ENCODE results near the gene CRAMP1. TPM values are rescaled to one million over a fixed set of nuclear protein-coding genes. Genes with fewer than 3 reads are reported as not detected.
A peak's percentile ranks its signal among the peaks of the same experiment; 100 is the strongest.
"Not testable (repeated sequence)": the region's sequence is repeated elsewhere in the genome, so short reads cannot be mapped to it uniquely, and the experiment has no call there.

The CRAMP1 gene
- polyA plus RNA-seq, 3 donors from 2014 or later: 1.4 to 11.5 (median 2.8) TPM

DNA sequence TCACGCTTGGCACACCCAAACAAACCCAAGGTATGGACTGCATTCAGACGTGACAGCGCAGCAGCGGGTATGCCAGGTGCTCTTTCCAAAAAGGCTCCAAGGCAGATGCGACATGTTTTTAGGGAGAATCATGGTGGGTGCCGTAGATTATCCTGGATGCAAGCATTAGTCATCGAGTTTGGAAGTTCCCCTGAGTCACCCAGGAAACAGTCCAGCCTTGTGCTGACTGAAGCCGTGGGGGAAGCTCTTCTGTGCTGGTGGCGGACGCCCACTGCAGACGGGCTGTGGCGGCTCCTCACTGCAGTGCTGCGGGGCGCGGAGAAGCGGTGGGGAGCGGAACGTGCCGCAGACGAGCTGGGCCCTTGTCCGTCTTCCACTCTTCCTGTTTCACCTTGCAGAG is 79.8 kb downstream of the CRAMP1 start:
- Mint-ChIP-seq H3K4me3 (no peak overlapping the region), H3K27me3 (ENCODE audit: low read depth in 3 of 3) (peaks cover 0 to 2% (median 0%) of the 10 kb centered on the region in 3 donors), H3K4me1 (no peaks in the 10 kb centered on the region), H3K36me3 (peaks cover 15 to 27% (median 22%) of the 10 kb centered on the region in 3 donors), H3K27ac (no peak overlapping the region), H3K9me3 (no peaks in the 10 kb centered on the region)
- no peak for DNase-seq

DNA sequence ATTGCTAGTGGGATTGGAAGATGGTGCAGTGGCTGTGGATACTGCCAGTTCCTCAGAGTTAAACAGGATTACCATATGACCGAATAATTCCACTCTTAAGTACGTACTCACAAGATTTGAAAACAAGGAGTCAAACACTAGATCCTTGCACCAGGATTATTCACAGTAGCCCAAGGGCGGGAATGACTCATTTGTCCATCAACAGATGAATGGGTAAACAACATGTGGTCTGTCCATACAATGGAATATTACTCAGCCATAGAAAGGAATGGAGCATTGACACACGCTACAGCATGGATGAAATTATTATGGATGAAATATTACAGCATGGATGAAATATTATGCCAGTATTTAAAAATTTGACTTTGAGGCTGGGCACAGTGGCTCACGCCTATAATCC is 84.7 kb downstream of the CRAMP1 start:
- H3K4me1 Mint-ChIP-seq: no peaks in the 10 kb centered on the region
- H3K27me3 Mint-ChIP-seq (ENCODE audit: low read depth in 3 of 3): no peaks in the 10 kb centered on the region
- no peak overlapping the region for H3K4me3 Mint-ChIP-seq
- peak overlapping the region in 1 of 6 donors; percentile 40 for H3K27ac Mint-ChIP-seq
- DNase-seq: no peak
- no peaks in the 10 kb centered on the region for H3K9me3 Mint-ChIP-seq
- H3K36me3 Mint-ChIP-seq: peaks cover 0 to 33% (median 17%) of the 10 kb centered on the region in 3 donors

DNA sequence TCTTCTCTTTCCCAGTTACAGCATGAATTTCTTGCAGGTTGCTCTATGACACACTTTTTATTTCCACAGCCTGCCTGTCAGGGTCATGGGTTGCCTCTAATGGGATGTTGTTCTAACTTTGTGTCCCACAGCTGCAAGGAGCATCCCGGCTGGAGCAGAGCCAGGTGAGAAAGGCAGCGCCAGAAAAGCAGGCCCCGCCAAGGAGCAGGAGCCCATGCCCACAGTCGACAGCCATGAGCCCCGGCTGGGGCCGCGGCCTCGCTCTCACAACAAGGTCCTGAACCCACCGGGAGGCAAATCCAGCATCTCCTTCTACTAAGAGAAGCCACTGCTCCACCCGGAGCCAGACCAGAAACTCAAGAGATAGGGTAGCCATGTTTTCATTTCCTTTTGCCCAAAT is 86.5 kb downstream of the CRAMP1 start:
- no peaks in the 10 kb centered on the region for H3K27me3 Mint-ChIP-seq (ENCODE audit: low read depth in 3 of 3)
- H3K9me3 Mint-ChIP-seq: no peaks in the 10 kb centered on the region
- DNase-seq: no peak
- no peak overlapping the region for H3K4me3 Mint-ChIP-seq
- peaks cover 0 to 27% (median 15%) of the 10 kb centered on the region in 3 donors for H3K36me3 Mint-ChIP-seq
- no peaks in the 10 kb centered on the region for H3K4me1 Mint-ChIP-seq
- H3K27ac Mint-ChIP-seq: no peak overlapping the region

DNA sequence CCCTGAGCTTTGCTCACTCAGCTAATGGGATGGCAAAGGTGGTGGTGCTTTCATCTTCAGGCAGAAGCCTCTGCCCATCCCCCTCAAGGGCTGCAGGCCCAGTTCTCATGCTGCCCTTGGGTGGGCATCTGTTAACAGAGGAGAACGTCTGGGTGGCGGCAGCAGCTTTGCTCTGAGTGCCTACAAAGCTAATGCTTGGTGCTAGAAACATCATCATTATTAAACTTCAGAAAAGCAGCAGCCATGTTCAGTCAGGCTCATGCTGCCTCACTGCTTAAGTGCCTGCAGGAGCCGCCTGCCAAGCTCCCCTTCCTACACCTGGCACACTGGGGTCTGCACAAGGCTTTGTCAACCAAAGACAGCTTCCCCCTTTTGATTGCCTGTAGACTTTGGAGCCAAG is 88.1 kb downstream of the CRAMP1 start:
- no peak for DNase-seq
- no peaks in the 10 kb centered on the region for H3K9me3 Mint-ChIP-seq
- H3K4me1 Mint-ChIP-seq: peaks cover 6 to 8% of the 10 kb centered on the region in 2 donors
- peaks cover 0 to 21% (median 13%) of the 10 kb centered on the region in 3 donors for H3K36me3 Mint-ChIP-seq
- H3K4me3 Mint-ChIP-seq: no peak overlapping the region
- H3K27me3 Mint-ChIP-seq (ENCODE audit: low read depth in 3 of 3): peaks cover under 1 to 4% (median 2%) of the 10 kb centered on the region in 3 donors
- H3K27ac Mint-ChIP-seq: no peak overlapping the region

DNA sequence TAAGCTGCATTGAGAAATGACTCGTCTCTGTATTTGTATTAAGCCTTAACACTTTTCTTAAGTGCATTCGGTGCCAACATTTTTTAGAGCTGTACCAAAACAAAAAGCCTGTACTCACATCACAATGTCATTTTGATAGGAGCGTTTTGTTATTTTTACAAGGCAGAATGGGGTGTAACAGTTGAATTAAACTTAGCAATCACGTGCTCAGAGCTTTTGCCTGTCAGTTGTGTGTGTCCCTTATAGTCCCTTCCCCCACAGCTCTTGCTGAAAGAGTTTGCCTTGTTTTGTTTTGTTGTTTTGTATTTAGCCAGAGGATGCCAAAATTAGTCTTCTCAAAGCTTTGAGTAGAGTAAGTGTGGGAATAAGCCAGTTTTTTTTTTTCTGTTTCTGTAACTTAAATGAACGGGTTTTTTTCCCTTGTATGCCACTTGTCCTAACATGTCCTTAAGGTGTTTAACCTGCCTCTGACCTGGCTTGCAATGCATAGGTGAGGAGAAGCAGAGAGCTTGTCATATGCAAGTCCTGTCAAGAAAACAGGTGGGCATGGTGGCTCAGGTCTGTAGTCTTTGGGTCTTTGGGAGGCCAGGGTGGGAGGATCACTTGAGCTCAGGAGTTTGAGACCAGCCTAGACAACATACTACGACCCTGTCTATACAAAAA is 89.2 kb downstream of the CRAMP1 start:
- H3K27me3 Mint-ChIP-seq (ENCODE audit: low read depth in 3 of 3): peaks cover 6 to 12% (median 10%) of the 10 kb centered on the region in 3 donors
- H3K36me3 Mint-ChIP-seq: peaks cover 0 to 21% (median 13%) of the 10 kb centered on the region in 3 donors
- H3K9me3 Mint-ChIP-seq: peaks cover 0 to 1% (median 0%) of the 10 kb centered on the region in 6 donors
- peak overlapping the region in 1 of 5 donors; percentile 5 for H3K4me3 Mint-ChIP-seq
- H3K4me1 Mint-ChIP-seq: peaks cover 8 to 11% of the 10 kb centered on the region in 2 donors
- no peak for DNase-seq
- peak overlapping the region in 2 of 6 donors; percentile 21 to 34 for H3K27ac Mint-ChIP-seq

DNA sequence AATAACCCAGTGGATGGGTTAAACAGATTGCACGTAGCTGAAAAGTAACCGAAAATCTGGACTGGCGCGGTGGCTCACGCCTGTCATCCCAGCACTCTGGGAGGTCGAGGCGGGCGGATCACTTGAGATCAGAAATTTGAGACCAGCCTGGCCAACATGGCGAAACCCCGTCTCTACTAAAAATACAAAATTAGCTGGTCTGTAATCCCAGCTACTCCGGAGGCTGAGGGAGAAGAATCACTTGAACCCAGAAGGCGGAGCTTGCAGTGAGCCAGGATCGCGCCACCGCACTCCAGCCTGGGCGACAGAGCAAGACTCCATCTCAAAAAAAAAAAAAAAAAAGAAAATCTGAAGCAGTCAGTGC is 93.1 kb downstream of the CRAMP1 start:
- Mint-ChIP-seq H3K4me3 (peak overlapping the region; percentile 96 to 100 (median 99)), H3K27ac (peak overlapping the region; percentile 97 to 99 (median 97)), H3K4me1 (peaks cover 39 to 42% of the 10 kb centered on the region in 2 donors), H3K27me3 (ENCODE audit: low read depth in 3 of 3) (peaks cover 6 to 20% (median 15%) of the 10 kb centered on the region in 3 donors)
- not testable (repeated sequence) for H3K36me3 Mint-ChIP-seq, H3K9me3 Mint-ChIP-seq, DNase-seq

DNA sequence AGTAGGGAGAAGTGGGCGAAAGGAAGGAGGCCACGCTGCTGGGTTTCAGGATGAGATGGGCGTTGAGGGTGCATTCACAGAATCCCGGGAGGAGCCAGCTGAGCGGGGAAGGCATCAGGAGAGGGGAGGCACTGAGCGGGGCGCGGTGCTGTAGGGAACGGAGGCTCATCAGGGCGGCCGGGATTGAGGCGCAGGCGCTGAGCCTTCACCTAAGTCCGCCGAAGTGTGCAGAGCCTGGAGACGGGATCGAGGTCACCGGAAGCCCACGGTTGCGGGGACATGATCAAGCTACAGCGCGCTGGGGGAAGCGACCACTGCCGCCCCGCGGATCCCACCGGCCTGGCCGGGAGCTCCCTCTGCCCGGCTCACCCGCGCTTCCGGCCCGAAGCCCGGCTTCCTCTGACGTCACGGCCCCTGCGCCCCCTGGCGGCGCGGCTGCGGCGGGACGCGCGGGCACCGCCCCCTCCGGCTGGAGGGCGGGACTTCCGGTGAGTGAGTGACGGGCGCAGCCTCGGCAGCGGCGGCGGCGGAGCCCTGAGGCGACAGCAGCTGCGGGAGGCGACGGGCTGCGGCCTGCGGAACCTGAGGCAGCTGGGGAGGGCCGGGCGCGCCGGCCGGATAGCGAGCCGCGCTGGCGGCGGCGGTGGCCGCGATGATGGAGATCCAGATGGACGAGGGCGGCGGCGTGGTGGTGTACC is 93.7 kb downstream of the CRAMP1 start, which contains the start of gene MAPK8IP3:
TSS of gene MAPK8IP3 (plus strand) at position 508 of the 698 bp plus-strand sequence. CDS start at position 653, 145 bp downstream.
- Mint-ChIP-seq H3K4me1 (peaks cover 41 to 47% of the 10 kb centered on the region in 2 donors), H3K27ac (peak within 1 kb of the TSS; percentile 97 to 99 (median 97)), H3K9me3 (peaks cover 0 to 1% (median 0%) of the 10 kb centered on the region in 6 donors), H3K4me3 (peak within 1 kb of the TSS; percentile 96 to 100 (median 99)), H3K36me3 (peaks cover 0 to 4% (median 0%) of the 10 kb centered on the region in 3 donors), H3K27me3 (ENCODE audit: low read depth in 3 of 3) (peaks cover 6 to 20% (median 15%) of the 10 kb centered on the region in 3 donors)
- peak; percentile 98 to 99 (median 98) for DNase-seq

DNA sequence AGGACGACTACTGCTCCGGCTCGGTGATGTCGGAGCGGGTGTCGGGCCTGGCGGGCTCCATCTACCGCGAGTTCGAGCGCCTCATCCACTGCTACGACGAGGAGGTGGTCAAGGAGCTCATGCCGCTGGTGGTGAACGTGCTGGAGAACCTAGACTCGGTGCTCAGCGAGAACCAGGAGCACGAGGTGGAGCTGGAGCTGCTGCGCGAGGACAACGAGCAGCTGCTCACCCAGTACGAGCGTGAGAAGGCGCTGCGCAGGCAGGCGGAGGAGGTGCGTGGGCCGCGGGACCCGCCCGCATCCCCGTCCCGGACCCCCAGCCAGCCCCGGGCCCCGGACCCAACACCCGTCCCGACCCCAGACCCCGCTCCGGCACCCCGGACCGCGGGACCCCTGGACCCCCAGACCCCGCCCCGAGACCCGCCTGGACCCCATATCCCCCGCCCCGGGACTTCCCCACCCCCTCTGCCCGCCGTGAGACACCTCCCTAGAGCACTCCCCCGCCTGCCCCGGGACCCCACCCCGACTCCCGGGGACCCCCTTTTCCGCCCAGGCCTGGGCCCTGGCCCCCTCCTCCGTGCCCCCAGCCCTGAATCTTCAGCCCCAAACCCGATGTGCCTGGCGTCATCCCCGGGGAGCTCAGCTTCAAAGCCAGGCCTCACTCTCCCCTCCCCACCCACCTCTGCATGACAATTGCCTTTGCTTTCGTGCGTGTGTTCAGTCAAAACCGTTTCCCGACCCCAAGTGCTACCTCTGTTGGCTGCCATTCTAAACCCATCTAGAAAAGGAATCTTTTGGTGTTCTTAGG is 94.4 kb downstream of the CRAMP1 start:
- peak in 2 of 3 donors; percentile 11 to 31 for DNase-seq
- H3K9me3 Mint-ChIP-seq: peaks cover 0 to 1% (median 0%) of the 10 kb centered on the region in 6 donors
- peak overlapping the region; percentile 82 to 97 (median 90) for H3K27ac Mint-ChIP-seq
- peaks cover 41 to 47% of the 10 kb centered on the region in 2 donors for H3K4me1 Mint-ChIP-seq
- H3K27me3 Mint-ChIP-seq (ENCODE audit: low read depth in 3 of 3): peaks cover 6 to 20% (median 15%) of the 10 kb centered on the region in 3 donors
- H3K4me3 Mint-ChIP-seq: peak overlapping the region; percentile 87 to 100 (median 96)
- H3K36me3 Mint-ChIP-seq: peaks cover 0 to 4% (median 0%) of the 10 kb centered on the region in 3 donors

DNA sequence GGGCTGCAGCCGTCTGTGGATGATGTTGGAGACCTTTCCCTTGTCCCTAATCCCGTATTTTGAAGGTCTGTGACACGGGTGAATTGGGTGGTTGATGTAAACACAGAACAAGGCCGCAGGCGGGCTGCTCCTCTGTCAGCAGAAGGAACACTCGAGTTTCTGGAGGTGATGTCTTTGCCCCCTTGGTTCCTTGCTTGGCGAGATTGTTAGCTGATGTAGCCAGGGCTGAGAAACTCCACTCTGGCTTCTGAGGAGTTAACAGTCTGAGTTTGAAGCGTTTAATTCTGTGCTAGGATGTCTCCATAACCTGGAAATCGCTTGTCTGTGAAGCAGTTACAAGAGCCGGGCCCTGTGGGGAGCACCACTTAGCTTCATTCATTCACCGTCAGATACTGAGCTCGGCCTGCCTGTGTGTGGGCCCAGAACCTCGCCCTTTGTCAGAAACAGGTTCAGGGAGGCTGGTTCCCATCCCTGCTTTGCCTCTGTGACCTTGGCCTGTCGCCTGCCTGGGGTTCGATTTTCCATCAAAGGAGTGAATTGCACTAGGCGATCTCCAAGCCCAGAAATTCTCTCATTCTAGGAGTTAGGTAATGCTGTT is 95.1 kb downstream of the CRAMP1 start:
- DNase-seq: peak in 2 of 3 donors; percentile 12 to 13
- Mint-ChIP-seq H3K27ac (peak overlapping the region; percentile 82 to 93 (median 88)), H3K36me3 (no peaks in the 10 kb centered on the region), H3K27me3 (ENCODE audit: low read depth in 3 of 3) (peaks cover 6 to 20% (median 15%) of the 10 kb centered on the region in 3 donors), H3K4me1 (peaks cover 41 to 47% of the 10 kb centered on the region in 2 donors), H3K4me3 (peak overlapping the region; percentile 84 to 89 (median 87)), H3K9me3 (peaks cover 0 to 1% (median 0%) of the 10 kb centered on the region in 6 donors)

DNA sequence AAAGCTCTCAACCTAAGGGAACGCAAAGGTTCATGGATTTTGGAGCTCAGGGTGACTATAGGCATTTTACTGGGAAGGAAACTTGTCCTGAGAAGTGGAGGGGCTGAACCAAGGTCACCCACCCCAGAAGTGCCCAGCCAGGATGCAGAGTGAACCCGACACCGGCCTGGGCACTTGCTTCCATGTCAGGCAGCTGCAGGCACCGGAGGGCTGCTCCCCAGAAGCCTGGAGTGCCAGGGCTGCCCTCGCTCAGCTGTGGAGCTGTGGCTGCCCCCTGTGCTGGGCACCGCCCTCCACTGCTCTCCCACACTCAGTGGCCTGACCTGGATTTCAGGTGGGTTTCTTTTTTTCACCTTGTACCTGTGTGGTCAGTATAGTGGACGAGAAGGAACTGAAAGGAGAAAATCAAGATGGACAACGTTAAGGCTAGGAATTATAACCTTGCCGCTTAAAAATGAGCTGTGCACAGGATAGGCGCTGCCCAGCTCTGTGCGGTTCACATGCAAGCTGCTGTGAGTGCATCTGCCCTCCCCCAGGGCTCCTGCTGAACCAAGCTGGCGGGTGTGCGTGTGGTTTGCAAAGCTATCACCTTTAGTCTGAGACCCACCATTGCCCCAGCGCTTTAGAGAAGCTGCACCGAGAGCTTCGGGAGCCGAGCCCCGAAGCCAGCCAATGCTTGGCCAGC is 96.1 kb downstream of the CRAMP1 start:
- Mint-ChIP-seq H3K4me3 (peak overlapping the region; percentile 84 to 89 (median 87)), H3K36me3 (no peaks in the 10 kb centered on the region), H3K9me3 (peaks cover 0 to 1% (median 0%) of the 10 kb centered on the region in 6 donors), H3K4me1 (peaks cover 46 to 50% of the 10 kb centered on the region in 2 donors), H3K27ac (peak overlapping the region; percentile 82 to 93 (median 88)), H3K27me3 (ENCODE audit: low read depth in 3 of 3) (peaks cover 6 to 20% (median 15%) of the 10 kb centered on the region in 3 donors)
- DNase-seq: peak; percentile 22 to 45 (median 38)

DNA sequence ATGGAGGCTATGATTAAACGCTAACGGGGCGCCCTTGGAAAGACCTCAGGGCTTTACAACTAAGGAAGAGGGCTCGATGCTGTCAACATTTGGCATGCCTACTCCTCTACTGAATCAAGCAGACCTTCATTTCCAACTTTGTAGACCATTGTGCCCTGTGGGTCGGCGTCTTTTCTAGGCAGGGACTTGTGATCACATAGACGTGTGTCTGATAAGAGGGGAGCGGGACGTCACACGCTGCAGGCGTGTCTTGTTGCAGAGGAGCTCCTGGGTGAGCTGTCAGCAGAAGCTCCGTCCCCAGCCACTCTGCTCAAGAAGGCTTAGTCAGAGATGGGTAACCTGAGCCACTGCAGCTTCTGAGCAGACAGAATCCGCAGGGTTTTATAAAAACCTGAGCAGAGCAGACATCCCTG is 96.6 kb downstream of the CRAMP1 start:
- DNase-seq: no peak
- peaks cover 0 to 1% (median 0%) of the 10 kb centered on the region in 6 donors for H3K9me3 Mint-ChIP-seq
- no peaks in the 10 kb centered on the region for H3K36me3 Mint-ChIP-seq
- peaks cover 51 to 55% of the 10 kb centered on the region in 2 donors for H3K4me1 Mint-ChIP-seq
- peak overlapping the region; percentile 62 to 89 (median 84) for H3K27ac Mint-ChIP-seq
- peak overlapping the region; percentile 70 to 89 (median 87) for H3K4me3 Mint-ChIP-seq
- peaks cover 6 to 20% (median 15%) of the 10 kb centered on the region in 3 donors for H3K27me3 Mint-ChIP-seq (ENCODE audit: low read depth in 3 of 3)

DNA sequence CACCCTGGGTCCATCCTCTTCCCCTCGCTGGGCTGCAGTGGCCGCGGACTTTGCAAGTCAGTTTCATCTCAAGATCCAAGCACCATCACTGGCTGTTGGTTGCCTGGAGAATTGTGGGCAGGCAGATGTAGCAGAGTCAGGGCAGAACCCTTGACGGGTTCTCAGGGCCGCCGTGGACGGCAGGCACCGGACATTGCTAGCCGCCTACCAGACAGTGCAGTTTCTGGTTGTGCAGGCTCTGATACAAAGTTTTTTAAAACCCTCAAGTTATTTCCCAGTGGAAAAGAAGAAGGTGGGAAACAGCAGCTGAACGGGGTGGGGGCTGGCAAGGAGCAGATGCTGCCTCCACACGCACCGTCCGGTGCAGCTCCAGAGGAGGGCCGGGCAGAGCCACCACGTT is 97.2 kb downstream of the CRAMP1 start:
- peaks cover 0 to 1% (median 0%) of the 10 kb centered on the region in 6 donors for H3K9me3 Mint-ChIP-seq
- peaks cover 6 to 19% (median 15%) of the 10 kb centered on the region in 3 donors for H3K27me3 Mint-ChIP-seq (ENCODE audit: low read depth in 3 of 3)
- no peak for DNase-seq
- peaks cover 53 to 57% of the 10 kb centered on the region in 2 donors for H3K4me1 Mint-ChIP-seq
- no peaks in the 10 kb centered on the region for H3K36me3 Mint-ChIP-seq
- peak overlapping the region in 3 of 6 donors; percentile 57 to 86 (median 82) for H3K27ac Mint-ChIP-seq
- H3K4me3 Mint-ChIP-seq: peak overlapping the region in 1 of 5 donors; percentile 38
